GM19452 (cell line): ENCODE results near the gene GLYR1.

Experiments
- ATAC-seq: cut with Tn5 transposase; IDR thresholded peaks from one replicate; pipeline ENCODE4 v1.9.1; 2021; ENCODE audit not compliant: unreplicated experiment

The GLYR1 gene

GRCh38 chr16:4850211-4850610 is 3.1 kb upstream of the GLYR1 start:
- no peak for ATAC-seq

GRCh38 chr16:4847774-4848587 is 893 bp upstream of the GLYR1 start:
- peak; percentile 20 for ATAC-seq

GRCh38 chr16:4846503-4846900 is 586 bp downstream of the GLYR1 start:
- ATAC-seq, result peak; percentile 18

GRCh38 chr16:4840984-4841383 is 6.1 kb downstream of the GLYR1 start:
- ATAC-seq, result no peak

- no peak for ATAC-seq
Observed at GRCh38 chr16:4839942-4840341, 7.1 kb downstream of the GLYR1 start.

GRCh38 chr16:4837733-4838501 is 9.2 kb downstream of the GLYR1 start:
- no peak for ATAC-seq

- no peak for ATAC-seq
Observed at GRCh38 chr16:4836727-4837126, 10.4 kb downstream of the GLYR1 start.

- ATAC-seq, result no peak
Observed at GRCh38 chr16:4833584-4833983, 13.5 kb downstream of the GLYR1 start.

- no peak for ATAC-seq
Observed at GRCh38 chr16:4832698-4833343, 14.3 kb downstream of the GLYR1 start.

GRCh38 chr16:4831616-4832015 is 15.5 kb downstream of the GLYR1 start:
- ATAC-seq, result no peak

- ATAC-seq, result no peak
Observed at GRCh38 chr16:4830408-4830807, 16.7 kb downstream of the GLYR1 start.

- ATAC-seq, result no peak
Observed at GRCh38 chr16:4828567-4829321, 18.3 kb downstream of the GLYR1 start.

- ATAC-seq, result no peak
Observed at GRCh38 chr16:4826980-4827379, 20.1 kb downstream of the GLYR1 start.

- ATAC-seq, result no peak
Observed at GRCh38 chr16:4826526-4826925, 20.6 kb downstream of the GLYR1 start.

- no peak for ATAC-seq
Observed at GRCh38 chr16:4825196-4825595, 21.9 kb downstream of the GLYR1 start.

- ATAC-seq, result no peak
Observed at GRCh38 chr16:4820652-4821051, 26.4 kb downstream of the GLYR1 start.

GRCh38 chr16:4814542-4815173 is 32.4 kb downstream of the GLYR1 start:
- ATAC-seq, result no peak

- ATAC-seq, result no peak
Observed at GRCh38 chr16:4814046-4814445, 33.0 kb downstream of the GLYR1 start.

- no peak for ATAC-seq
Observed at GRCh38 chr16:4813251-4814003, 33.7 kb downstream of the GLYR1 start.

- ATAC-seq, result no peak
Observed at GRCh38 chr16:4811773-4812172, 35.3 kb downstream of the GLYR1 start.
